Ectodermal cell (in vitro differentiated cells): ENCODE measurements around the gene SOX2.

Experiments
- H3K27ac ChIP-seq: 2 replicates; pipeline ENCODE4 v1.7.0; 2013; ENCODE audit warnings: mild to moderate bottlenecking, low read depth, low read length; ENCODE audit not compliant: insufficient read depth, poor library complexity, severe bottlenecking
- H3K27me3 ChIP-seq: 2 replicates; pipeline ENCODE4 v1.7.0; 2013; ENCODE audit warnings: mild to moderate bottlenecking, low read length; ENCODE audit not compliant: insufficient read depth, control insufficient read depth, poor library complexity, severe bottlenecking
- H3K36me3 ChIP-seq: one replicate; pipeline ENCODE4 v1.7.0; 2013; ENCODE audit warnings: low read length; ENCODE audit not compliant: control insufficient read depth, insufficient read depth
- H3K4me1 ChIP-seq: one replicate; pipeline ENCODE4 v1.7.0; 2013; ENCODE audit warnings: low read length; ENCODE audit not compliant: control insufficient read depth, insufficient read depth
- H3K4me3 ChIP-seq: 2 replicates; pipeline ENCODE4 v1.7.0; 2013; ENCODE audit warnings: low read depth, low read length, control low read depth; ENCODE audit not compliant: insufficient read depth
- H3K9me3 ChIP-seq: 2 replicates; pipeline ENCODE4 v1.7.0; 2013; ENCODE audit warnings: mild to moderate bottlenecking, low read length, moderate library complexity; ENCODE audit not compliant: control insufficient read depth
- WGBS, 2 experiments: methylation state at CpG; one replicate each; pipeline ENCODE4 v1.1.7; 2013; ENCODE audit warnings: missing lambda C conversion rate in 2 of 2; 5-methylcytosine and 5-hydroxymethylcytosine counted together

Gene SOX2

DNA sequence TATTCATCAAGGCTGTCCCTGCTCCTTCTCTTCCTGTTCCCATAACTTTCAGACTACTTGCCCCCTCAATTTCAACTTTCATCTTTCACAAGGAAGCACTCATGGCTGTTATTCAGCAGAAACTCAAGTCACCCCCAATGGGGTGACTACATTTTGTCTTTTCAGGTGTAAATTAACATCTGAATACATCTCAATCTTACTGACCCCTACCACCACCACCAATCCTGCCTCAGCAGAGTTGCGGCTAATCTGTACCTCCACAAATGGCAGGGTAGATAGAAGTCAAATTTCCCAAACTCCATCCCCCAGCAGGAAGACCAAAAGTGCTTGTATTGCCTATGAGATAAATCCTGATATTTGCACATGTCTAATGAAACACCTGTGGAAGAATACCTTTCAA is 19.2 kb downstream of the SOX2 start:
- Histone ChIP-seq H3K4me1 (peaks cover 56% of the 10 kb centered on the region), H3K27me3 (no peaks in the 10 kb centered on the region), H3K4me3 (no peak overlapping the region), H3K36me3 (no peaks in the 10 kb centered on the region), H3K27ac (no peak overlapping the region), H3K9me3 (no peaks in the 10 kb centered on the region)
- 25 to 33% methylated on average over 1 of the region's 1 CpG for WGBS, 2 experiments

DNA sequence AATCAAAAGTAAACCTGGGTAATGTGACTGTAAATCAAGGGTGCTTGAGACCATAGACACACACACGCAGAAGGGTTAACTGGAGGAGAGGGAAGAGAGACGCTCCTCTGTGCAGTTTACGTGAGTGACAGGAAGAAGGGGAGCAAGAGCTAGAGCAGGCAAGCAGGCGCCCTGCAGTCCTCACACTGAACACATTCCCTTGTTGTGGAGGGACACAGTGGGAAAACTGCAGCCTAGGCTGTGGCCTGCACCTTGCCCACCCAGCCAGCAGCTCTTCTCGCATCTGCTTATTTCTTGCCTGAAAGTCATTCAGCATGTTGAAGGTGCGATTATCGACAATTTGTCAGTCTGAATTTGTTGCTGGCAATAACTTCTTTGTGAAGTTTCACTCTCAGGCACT is 24.2 kb downstream of the SOX2 start:
- no peaks in the 10 kb centered on the region for H3K36me3 ChIP-seq
- peaks cover 27% of the 10 kb centered on the region for H3K4me1 ChIP-seq
- 66 to 68% methylated on average over 7 of the region's 7 CpGs for WGBS, 2 experiments
- no peak overlapping the region for H3K27ac ChIP-seq
- no peaks in the 10 kb centered on the region for H3K27me3 ChIP-seq
- no peak overlapping the region for H3K4me3 ChIP-seq
- no peaks in the 10 kb centered on the region for H3K9me3 ChIP-seq

DNA sequence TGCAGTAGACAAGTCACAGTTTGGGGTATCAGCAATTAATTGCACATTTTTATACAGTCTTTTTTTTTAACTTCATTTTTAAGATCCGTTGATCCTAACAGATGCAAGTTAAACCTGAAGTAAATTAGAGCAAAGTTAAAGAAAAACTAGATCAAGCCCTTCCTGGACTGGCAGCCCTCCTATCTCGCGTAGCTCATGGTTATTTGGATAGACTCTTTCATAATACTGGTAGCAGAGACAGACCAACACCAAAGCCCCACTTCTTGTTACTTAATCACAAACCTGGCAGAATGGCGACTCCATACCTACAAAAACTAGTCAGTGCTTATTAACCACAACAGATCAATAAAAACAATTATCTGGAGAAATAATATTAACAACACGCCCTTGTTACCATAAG is 26.8 kb downstream of the SOX2 start:
- Histone ChIP-seq H3K27ac (no peak overlapping the region), H3K9me3 (no peaks in the 10 kb centered on the region), H3K36me3 (no peaks in the 10 kb centered on the region), H3K27me3 (no peaks in the 10 kb centered on the region), H3K4me3 (no peak overlapping the region), H3K4me1 (peaks cover 29% of the 10 kb centered on the region)
- WGBS, 2 experiments, result 94 to 96% methylated on average over 5 of the region's 5 CpGs

DNA sequence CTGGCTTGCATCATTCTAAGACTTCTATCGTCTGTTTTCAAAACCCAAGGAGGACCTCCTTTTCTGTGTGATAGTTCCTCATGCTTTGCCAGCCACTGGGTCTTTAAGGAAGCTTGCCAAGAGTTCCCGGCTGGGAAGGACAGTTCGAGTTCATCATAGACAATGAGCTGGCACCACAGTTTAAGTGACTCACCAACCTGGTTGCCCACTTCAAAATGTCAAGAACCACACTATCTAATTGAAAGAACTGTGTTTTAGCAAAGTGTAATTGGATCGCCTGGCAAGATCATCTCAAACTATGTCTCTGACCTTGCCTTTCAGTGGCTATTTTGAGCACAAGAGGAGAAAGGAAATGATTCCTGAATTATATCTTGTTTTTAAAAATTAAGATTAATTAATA is 27.9 kb downstream of the SOX2 start:
- H3K27me3 ChIP-seq, result no peaks in the 10 kb centered on the region
- H3K9me3 ChIP-seq, result no peaks in the 10 kb centered on the region
- peaks cover 29% of the 10 kb centered on the region for H3K4me1 ChIP-seq
- WGBS, 2 experiments, result 90 to 93% methylated on average over 4 of the region's 4 CpGs
- H3K27ac ChIP-seq, result no peak overlapping the region
- no peak overlapping the region for H3K4me3 ChIP-seq
- H3K36me3 ChIP-seq, result no peaks in the 10 kb centered on the region

DNA sequence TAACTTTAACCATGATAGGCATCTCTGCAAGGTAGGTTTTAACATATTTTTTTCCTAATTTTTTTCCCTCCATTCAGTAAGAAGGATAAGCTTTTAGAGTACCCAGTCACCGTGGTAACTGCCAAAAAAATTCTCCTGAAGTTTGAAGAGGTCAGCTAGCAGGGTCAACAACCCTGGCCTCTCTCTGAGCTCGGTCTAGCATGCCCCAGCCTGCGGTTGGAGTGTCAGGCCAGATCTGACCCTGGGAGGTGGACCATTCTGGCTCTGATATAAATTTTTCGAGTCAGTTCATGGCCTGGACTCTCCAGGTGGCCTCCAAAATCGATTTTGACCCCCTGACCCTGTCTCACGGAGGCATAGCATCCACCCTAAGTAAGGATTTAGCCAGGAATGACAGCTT is 29.7 kb downstream of the SOX2 start:
- no peaks in the 10 kb centered on the region for H3K27me3 ChIP-seq
- H3K36me3 ChIP-seq, result no peaks in the 10 kb centered on the region
- peaks cover 18% of the 10 kb centered on the region for H3K4me1 ChIP-seq
- H3K9me3 ChIP-seq, result no peaks in the 10 kb centered on the region
- H3K27ac ChIP-seq, result peak overlapping the region; percentile 31
- whole genome bisulfite sequencing, 2 experiments, result 14 to 24% methylated on average over 6 of the region's 6 CpGs
- H3K4me3 ChIP-seq, result no peak overlapping the region

DNA sequence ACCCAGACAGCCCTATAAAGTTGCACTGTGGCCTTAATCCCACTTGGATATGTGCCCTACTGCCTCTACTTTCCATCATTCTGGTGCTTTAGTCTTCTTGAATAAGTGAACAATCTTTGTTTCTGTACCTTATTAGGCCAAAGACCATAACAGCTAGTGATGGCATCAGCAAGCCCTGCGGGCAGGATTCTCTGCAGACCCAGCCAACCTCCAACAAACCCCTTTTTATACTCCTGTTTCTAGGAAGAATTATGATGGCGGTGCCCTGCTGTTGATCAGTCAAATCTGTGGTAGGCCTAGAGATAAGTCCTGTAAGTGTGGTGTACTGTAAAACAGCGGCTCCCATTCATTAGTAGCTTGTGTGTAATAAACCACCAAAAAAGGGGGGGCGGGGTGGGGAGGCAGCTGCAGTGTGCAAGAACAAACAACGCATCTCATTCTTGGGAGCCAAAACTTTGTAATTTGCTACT is 40.5 kb downstream of the SOX2 start:
- WGBS, 2 experiments, result 88 to 89% methylated on average over 5 of the region's 5 CpGs
- Histone ChIP-seq H3K36me3 (no peaks in the 10 kb centered on the region), H3K27me3 (no peaks in the 10 kb centered on the region), H3K27ac (no peak overlapping the region), H3K4me1 (peaks cover 52% of the 10 kb centered on the region), H3K9me3 (no peaks in the 10 kb centered on the region), H3K4me3 (no peak overlapping the region)

DNA sequence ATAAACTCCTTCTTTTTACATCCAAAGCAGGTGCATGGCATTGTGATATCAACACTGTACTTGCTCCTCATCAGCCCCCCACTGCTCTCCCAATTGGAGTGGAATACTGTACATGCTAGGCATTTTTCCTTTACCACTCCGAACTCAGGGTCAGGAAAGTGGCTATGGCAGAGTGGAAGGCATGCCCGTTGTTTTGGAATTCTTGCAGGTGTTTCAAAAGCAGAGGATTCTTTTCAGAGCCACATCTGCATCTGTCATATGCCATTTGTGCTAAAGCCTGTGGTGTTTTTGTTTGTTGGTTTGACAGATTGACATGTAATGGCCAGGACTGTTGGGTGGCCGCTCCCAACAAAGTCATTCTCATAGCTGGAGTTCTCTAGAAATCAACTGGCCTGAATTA is 41.7 kb downstream of the SOX2 start:
- 17 to 23% methylated on average over 3 of the region's 3 CpGs for WGBS, 2 experiments
- Histone ChIP-seq H3K27ac (no peak overlapping the region), H3K9me3 (no peaks in the 10 kb centered on the region), H3K27me3 (no peaks in the 10 kb centered on the region), H3K36me3 (no peaks in the 10 kb centered on the region), H3K4me3 (no peak overlapping the region), H3K4me1 (peaks cover 59% of the 10 kb centered on the region)

DNA sequence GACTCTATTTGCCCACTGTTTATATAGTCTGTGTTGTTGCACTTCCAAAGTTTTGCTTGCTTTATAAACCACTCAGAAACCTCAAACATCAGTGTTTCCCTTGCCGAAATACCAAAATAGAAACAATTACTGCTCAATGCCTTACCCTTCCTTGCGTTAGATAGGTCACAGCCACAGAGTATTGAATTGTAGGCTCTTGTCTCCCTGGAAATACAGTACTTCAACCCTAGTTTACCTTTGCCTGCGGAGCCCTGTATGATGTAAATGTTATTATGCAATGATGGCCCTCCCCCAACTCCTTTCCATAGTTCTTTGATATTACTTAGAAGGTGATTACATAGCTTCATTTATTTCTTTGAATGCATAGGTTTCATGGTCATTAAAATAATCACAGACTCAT is 44.2 kb downstream of the SOX2 start:
- Histone ChIP-seq H3K27ac (peak overlapping the region; percentile 93), H3K4me1 (peaks cover 59% of the 10 kb centered on the region)
- 0 to 2% methylated on average over 2 to 3 of the region's 3 CpGs for WGBS, 2 experiments

DNA sequence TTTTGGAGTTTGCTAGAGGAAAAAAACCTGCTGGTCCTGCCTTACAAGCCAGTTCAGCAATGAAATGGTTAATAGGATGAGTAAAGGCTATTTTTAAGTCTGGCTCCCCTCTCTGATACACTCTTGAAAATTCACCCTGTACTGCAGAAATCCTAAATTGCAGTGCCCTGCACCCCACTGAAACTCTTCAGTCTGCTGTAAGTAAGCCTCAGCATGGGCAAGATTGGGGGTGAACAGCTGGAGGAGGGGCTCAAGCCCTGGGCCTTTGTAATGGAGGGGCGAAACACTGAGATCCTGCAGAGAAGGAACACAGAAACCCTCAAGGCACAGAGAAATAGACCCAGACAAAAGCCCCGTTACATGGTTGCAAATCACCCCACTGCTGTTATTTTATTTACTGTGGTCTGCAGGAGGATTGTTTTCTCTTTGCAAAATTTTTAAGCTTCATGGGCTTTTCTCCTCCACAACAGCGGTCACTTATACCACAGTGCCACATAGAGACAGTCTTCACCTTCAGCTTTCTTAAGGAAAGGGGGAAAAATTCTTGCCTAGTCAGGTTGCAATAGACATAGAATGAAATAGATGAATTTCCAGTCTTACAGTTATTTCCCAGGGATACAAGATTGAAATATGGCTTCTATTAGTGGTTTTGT is 45.0 kb downstream of the SOX2 start:
- H3K4me1 ChIP-seq, result peaks cover 58% of the 10 kb centered on the region
- WGBS, 2 experiments, result 0 to 3% methylated on average over 1 to 3 of the region's 3 CpGs

More for the DNA sequence above, 44.2 kb downstream of the SOX2 start:
- Histone ChIP-seq H3K9me3 (no peaks in the 10 kb centered on the region), H3K4me3 (no peak overlapping the region), H3K36me3 (no peaks in the 10 kb centered on the region), H3K27me3 (no peaks in the 10 kb centered on the region)

DNA sequence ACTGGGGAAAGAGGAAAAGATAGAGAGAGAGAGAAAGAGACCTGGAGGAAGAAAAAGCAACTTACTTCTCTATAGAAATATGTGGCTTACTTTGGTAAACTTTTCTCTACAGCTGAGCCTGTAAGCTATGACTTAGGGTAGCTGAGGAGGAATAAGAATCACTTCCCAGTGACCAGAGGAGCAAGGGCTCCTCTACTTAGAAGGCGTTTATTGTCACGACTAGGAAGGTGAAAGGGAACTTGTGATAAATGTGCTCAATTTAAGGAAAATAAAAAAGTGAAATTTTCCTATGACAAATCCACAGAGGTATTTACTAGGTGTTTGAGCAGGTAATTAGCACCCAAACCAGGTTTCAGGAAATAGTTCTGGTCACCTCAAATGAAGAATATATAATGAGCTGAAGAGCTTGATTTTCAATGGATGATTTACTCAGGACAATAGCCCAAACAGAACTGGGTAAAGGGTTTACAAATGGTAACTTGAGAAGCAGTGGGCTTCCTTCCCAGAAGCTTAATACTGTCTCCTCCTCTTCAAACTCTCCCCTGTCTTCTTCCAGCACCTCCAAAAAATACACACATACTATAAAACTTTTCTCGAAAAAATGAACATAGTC is 46.1 kb downstream of the SOX2 start:
- H3K36me3 ChIP-seq, result no peaks in the 10 kb centered on the region
- H3K27ac ChIP-seq, result peak overlapping the region; percentile 93
- no peaks in the 10 kb centered on the region for H3K9me3 ChIP-seq
- H3K4me3 ChIP-seq, result no peak overlapping the region
- no peaks in the 10 kb centered on the region for H3K27me3 ChIP-seq
- H3K4me1 ChIP-seq, result peaks cover 54% of the 10 kb centered on the region
- 0 to 20% methylated on average over 3 of the region's 3 CpGs for WGBS, 2 experiments

More for the DNA sequence above, 45.0 kb downstream of the SOX2 start:
- no peaks in the 10 kb centered on the region for H3K36me3 ChIP-seq
- peak overlapping the region; percentile 0 for H3K4me3 ChIP-seq
- no peaks in the 10 kb centered on the region for H3K27me3 ChIP-seq
- peak overlapping the region; percentile 93 for H3K27ac ChIP-seq
- no peaks in the 10 kb centered on the region for H3K9me3 ChIP-seq
